OCI-LY7 (cell line): ENCODE results near the gene EGFR. TPM values are rescaled to one million over a fixed set of nuclear protein-coding genes. Genes with fewer than 3 reads are reported as not detected.

ENCODE experiments used
- BruUV-seq: library from RNA; stranded (reverse); fragments of 400-500 nt; replicated peaks from 2 replicates; lab custom pipeline; 2021; lab: Mats Ljungman, UMichigan
- CTCF ChIA-PET: fragments of 300-600 bp; sonication (Branson Sonifier 250); formaldehyde crosslinking; loops from one replicate; lab custom pipeline; 2022; ENCODE audit warnings: antibody characterized with exemption; ENCODE audit not compliant: unreplicated experiment; lab: Charles Lee
- POLR2A ChIA-PET: fragments of 300-600 bp; sonication (Branson Sonifier 250); formaldehyde crosslinking; loops from one replicate; lab custom pipeline; 2022; ENCODE audit warnings: antibody characterized with exemption; lab: Charles Lee
- DNase-seq: peaks from one replicate; pipeline ENCODE4 v3.0.0-alpha.2; 2015; ENCODE audit warnings: low spot score
- H2AFZ ChIP-seq: fragments of 200-600 bp; sonication (generic), shearing (Covaris generic); 2 replicates; pipeline ENCODE4 v1.6.1; 2014; ENCODE audit warnings: mild to moderate bottlenecking, antibody characterized with exemption, low read length, moderate library complexity
- H3K27ac ChIP-seq: fragments of 200-600 bp; sonication (generic); 2 replicates; pipeline ENCODE4 v1.5.1; 2014; ENCODE audit warnings: mixed run types, low read depth, mild to moderate bottlenecking, moderate library complexity, low read length, inconsistent platforms; ENCODE audit not compliant: poor library complexity, severe bottlenecking
- H3K36me3 ChIP-seq: fragments of 200-600 bp; sonication (generic); 2 replicates; pipeline ENCODE4 v1.6.1; 2014; ENCODE audit warnings: mild to moderate bottlenecking, antibody characterized with exemption, low read length, moderate library complexity, mixed read lengths; ENCODE audit not compliant: insufficient read depth
- H3K4me1 ChIP-seq: fragments of 200-600 bp; sonication (generic); 2 replicates; pipeline ENCODE4 v1.5.1; 2014; ENCODE audit warnings: mild to moderate bottlenecking, low read length; ENCODE audit not compliant: insufficient read depth, poor library complexity, severe bottlenecking
- H3K4me2 ChIP-seq: fragments of 200-600 bp; sonication (generic); 2 replicates; pipeline ENCODE4 v1.6.1; 2014; ENCODE audit warnings: mild to moderate bottlenecking, low read length
- H3K4me3 ChIP-seq: fragments of 200-600 bp; sonication (generic); 2 replicates; pipeline ENCODE4 v1.5.1; 2014; ENCODE audit warnings: mild to moderate bottlenecking, low read depth, low read length; ENCODE audit not compliant: poor library complexity, severe bottlenecking
- H3K79me2 ChIP-seq: fragments of 200-600 bp; sonication (generic); 2 replicates; pipeline ENCODE4 v1.6.1; 2016; ENCODE audit warnings: low read depth, mild to moderate bottlenecking, low read length, moderate library complexity, mixed read lengths; ENCODE audit not compliant: insufficient read depth
- H3K9me2 ChIP-seq: fragments of 200-600 bp; sonication (generic); 2 replicates; pipeline ENCODE4 v1.6.1; 2016; ENCODE audit warnings: mild to moderate bottlenecking, low read length, mixed read lengths; ENCODE audit not compliant: insufficient read depth
- H3K9me3 ChIP-seq: fragments of 200-600 bp; sonication (generic); 2 replicates; pipeline ENCODE4 v1.6.1; 2014; ENCODE audit warnings: mild to moderate bottlenecking, mixed run types, low read length, mixed read lengths
- H4K20me1 ChIP-seq: fragments of 200-600 bp; sonication (generic); 2 replicates; pipeline ENCODE4 v1.6.1; 2014; ENCODE audit warnings: mild to moderate bottlenecking, antibody characterized with exemption, low read length, moderate library complexity, mixed read lengths; ENCODE audit not compliant: insufficient read depth
- CTCF ChIP-seq: fragments of 200-600 bp; sonication (generic); conservative IDR thresholded peaks from 2 replicates; pipeline ENCODE4 v1.5.1; 2014; ENCODE audit warnings: mild to moderate bottlenecking, antibody characterized with exemption, low read length, moderate library complexity, mixed read lengths
- EZH2phosphoT487 ChIP-seq: fragments of 200-600 bp; sonication (generic); IDR thresholded peaks from 2 replicates; pipeline ENCODE4 v1.6.1; 2018; ENCODE audit warnings: low read depth, borderline replicate concordance, mild to moderate bottlenecking, mixed run types, antibody characterized with exemption, low read length, moderate library complexity, mixed read lengths
- intact Hi-C: fragments of 100-400 bp; cut with micrococcal nuclease; formaldehyde crosslinking; loops from one replicate; pipeline ENCODE4 v1.10.0; 2022; ENCODE audit not compliant: unreplicated experiment
- total RNA-seq, 2 experiments: library from RNA; depleted of rRNA in 1 of 2; stranded (reverse); fragments of >200 nt in 1 of 2; shearing (Covaris generic) in 1 of 2; gene quantifications; 2 replicates each; pipeline ENCODE4 v1.2.3, GENCODE V29; 2014 to 2022

EGFR gene
- total RNA-seq, 2 experiments from 2014 or later, result 0.27 TPM; not detected in 1

DNA sequence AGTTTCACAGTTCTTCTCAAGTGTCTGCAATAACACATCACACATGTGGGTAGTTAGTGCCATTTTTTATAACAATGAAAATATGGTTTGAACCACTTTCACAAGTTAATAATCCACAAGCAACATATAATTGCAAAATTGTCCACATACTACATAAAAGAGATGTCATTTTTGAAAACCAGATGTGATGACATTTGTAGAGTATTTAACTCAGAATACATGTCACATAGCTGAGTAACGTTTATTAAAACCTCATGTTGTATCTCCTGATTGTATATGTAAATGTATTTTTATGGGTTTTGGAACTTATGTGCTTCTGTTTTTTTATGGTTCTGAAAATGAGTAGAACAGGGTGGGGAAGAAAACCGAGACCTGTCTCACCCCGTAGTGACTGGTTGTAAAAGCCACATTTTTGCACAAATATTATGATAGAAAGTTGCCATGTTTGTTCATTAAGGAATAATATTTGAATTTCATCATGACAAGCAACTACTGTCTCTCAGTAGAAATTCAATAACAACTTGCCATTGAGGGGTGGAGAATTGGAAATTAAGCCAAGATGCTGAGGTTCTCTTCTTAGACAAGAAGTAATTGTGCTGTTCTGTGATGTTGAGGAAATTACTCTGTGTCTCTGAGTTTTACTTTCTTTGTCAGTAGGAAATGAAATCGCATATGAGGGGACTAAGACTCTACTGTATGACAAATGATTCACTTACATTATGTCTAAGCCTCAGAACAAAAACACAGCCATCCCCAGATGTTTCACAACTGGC is 29.2 kb upstream of the EGFR start:
- ChIA-PET CTCF (no interaction called here), POLR2A (no interaction called here)
- no peaks in the 10 kb centered on the region for H3K36me3 ChIP-seq
- TF ChIP-seq EZH2phosphoT487, result no peak
- TF ChIP-seq CTCF, result no peak
- DNase-seq, result no peak
- H3K27ac ChIP-seq, result no peak overlapping the region
- H3K4me2 ChIP-seq, result no peak overlapping the region
- no peaks in the 10 kb centered on the region for H4K20me1 ChIP-seq
- H3K79me2 ChIP-seq, result no peaks in the 10 kb centered on the region
- no peaks in the 10 kb centered on the region for H3K9me2 ChIP-seq
- no peaks in the 10 kb centered on the region for H3K4me1 ChIP-seq
- no peak overlapping the region for H2AFZ ChIP-seq
- intact Hi-C loops, result no loop called here
- H3K4me3 ChIP-seq, result no peak overlapping the region
- BruUV-seq, result no TSS peak
- H3K9me3 ChIP-seq, result no peaks in the 10 kb centered on the region

DNA sequence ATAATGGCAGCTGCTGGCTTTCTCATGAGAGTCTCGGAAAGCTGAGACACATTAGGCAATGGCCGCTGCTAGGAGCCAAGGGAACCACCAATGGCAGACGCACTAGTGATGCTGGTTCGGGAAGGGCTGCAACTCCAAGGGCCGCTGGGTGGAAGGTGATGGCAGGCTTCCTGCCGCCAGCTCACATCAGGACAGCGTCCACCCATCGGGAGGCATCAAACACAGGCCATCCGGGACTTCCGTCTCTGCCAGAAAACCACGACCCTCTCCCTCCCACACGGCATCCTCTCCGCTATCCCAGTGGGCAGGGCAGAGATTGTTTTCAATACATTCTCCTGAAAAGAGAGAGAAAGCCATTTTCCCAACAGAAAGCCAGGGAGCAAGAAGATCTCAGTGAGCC is 27.5 kb upstream of the EGFR start:
- Histone ChIP-seq H3K27ac (no peak overlapping the region), H3K4me3 (no peak overlapping the region), H3K4me2 (no peak overlapping the region), H3K9me3 (no peaks in the 10 kb centered on the region), H3K79me2 (no peaks in the 10 kb centered on the region), H3K36me3 (no peaks in the 10 kb centered on the region), H2AFZ (no peak overlapping the region), H4K20me1 (no peaks in the 10 kb centered on the region), H3K4me1 (no peaks in the 10 kb centered on the region), H3K9me2 (no peaks in the 10 kb centered on the region)
- intact Hi-C loops, result no loop called here
- ChIA-PET POLR2A (no interaction called here), CTCF (no interaction called here)
- TF ChIP-seq CTCF (no peak), EZH2phosphoT487 (no peak)
- DNase-seq, result no peak
- BruUV-seq, result no TSS peak

DNA sequence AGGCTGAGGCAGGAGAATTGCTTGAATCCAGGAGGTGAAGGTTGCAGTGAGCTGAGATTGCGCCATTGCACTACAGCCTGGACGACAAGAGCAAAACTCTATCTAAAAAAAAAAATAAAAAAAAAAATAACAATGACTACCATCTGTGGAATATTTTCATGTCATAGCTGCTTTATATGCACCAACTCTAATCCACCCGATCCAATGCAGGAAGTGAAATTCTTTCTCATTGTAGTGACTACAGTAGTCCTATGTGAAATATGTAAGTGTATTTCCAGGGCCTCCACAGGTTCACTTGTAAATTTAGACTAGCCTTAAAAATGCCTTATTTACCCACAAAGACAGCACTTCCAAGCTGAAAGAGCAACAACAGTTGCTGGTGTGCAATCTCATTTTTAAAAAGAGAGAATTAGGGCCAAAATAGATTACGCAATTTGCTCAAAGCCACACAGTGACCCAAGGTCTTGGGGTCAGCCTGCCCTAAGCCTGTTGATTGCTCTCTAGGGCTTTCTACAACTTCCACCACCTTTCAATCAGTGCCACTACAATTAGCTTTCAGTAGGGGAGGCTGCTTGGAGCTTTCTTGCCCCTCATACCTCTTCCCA is 25.8 kb upstream of the EGFR start:
- no peaks in the 10 kb centered on the region for H3K36me3 ChIP-seq
- no peaks in the 10 kb centered on the region for H3K9me2 ChIP-seq
- no peak overlapping the region for H2AFZ ChIP-seq
- no peak overlapping the region for H3K4me2 ChIP-seq
- no peak for DNase-seq
- TF ChIP-seq CTCF (no peak), EZH2phosphoT487 (no peak)
- H3K79me2 ChIP-seq, result no peaks in the 10 kb centered on the region
- ChIA-PET CTCF (no interaction called here), POLR2A (interaction anchor here (0.6 kb wide), 1 partner anchor 15 kb away, joined by 3 read pairs; no protein-coding TSS in a partner anchor)
- H3K4me3 ChIP-seq, result no peak overlapping the region
- intact Hi-C loops, result no loop called here
- no peaks in the 10 kb centered on the region for H3K4me1 ChIP-seq
- BruUV-seq, result no TSS peak
- no peaks in the 10 kb centered on the region for H3K9me3 ChIP-seq
- H4K20me1 ChIP-seq, result no peaks in the 10 kb centered on the region
- H3K27ac ChIP-seq, result no peak overlapping the region
